Colonic mucosa (tissue), 4 donors: ENCODE measurements around the gene TAOK2. TPM values are rescaled to one million over a fixed set of nuclear protein-coding genes. Genes with fewer than 3 reads are reported as not detected.

Experiments used
- DNase-seq: peaks from one replicate; pipeline ENCODE4 v3.0.0-alpha.2; 2020
- H3K27ac ChIP-seq: fragments of 200-600 bp; one replicate; pipeline ENCODE4 v1.8.0; 2021
- H3K27me3 ChIP-seq: fragments of 200-600 bp; one replicate; pipeline ENCODE4 v1.8.0; 2021
- H3K36me3 ChIP-seq: fragments of 200-600 bp; one replicate; pipeline ENCODE4 v1.8.0; 2021
- H3K4me1 ChIP-seq: fragments of 200-600 bp; one replicate; pipeline ENCODE4 v1.8.0; 2021; ENCODE audit warnings: mild to moderate bottlenecking
- H3K4me3 ChIP-seq: fragments of 200-600 bp; one replicate; pipeline ENCODE4 v1.8.0; 2021
- H3K9ac ChIP-seq, 2 donors: one replicate each; pipeline ENCODE4 v1.7.0; 2013; ENCODE audit warnings: control low read depth in 2 of 2, low read depth in 2 of 2, low read length in 2 of 2
- H3K9me3 ChIP-seq: fragments of 200-600 bp; one replicate; pipeline ENCODE4 v1.8.0; 2021
- intact Hi-C: fragments of 100-400 bp; cut with DNase I; formaldehyde crosslinking; loops from one replicate; pipeline ENCODE4 v1.14.1; 2022
- total RNA-seq, 2 donors: library from RNA; stranded (reverse); fragmentation: NEBNext Ultra II Directional in 1 of 2; extraction: Animal tissue kit (Norgen Biotek cat#: 25700) in 1 of 2; gene quantifications; one replicate each; pipeline ENCODE4 v1.2.1, GENCODE V29; 2021
- TF ChIP-seq, protein P1 (sequence below): fragments of 200-600 bp; IDR thresholded peaks from one replicate; pipeline ENCODE4 v1.8.0; 2022; ENCODE audit warnings: antibody characterized with exemption, mild to moderate bottlenecking
- donor health status: healthy.
- donor health status: DM: no; HTN: no; CAD: no.
- donor health status: DM: no; HTN: no; CAD: no.

The TAOK2 gene
- total RNA-seq, 2 donors from 2014 or later = 37.4 to 62.3 TPM

DNA sequence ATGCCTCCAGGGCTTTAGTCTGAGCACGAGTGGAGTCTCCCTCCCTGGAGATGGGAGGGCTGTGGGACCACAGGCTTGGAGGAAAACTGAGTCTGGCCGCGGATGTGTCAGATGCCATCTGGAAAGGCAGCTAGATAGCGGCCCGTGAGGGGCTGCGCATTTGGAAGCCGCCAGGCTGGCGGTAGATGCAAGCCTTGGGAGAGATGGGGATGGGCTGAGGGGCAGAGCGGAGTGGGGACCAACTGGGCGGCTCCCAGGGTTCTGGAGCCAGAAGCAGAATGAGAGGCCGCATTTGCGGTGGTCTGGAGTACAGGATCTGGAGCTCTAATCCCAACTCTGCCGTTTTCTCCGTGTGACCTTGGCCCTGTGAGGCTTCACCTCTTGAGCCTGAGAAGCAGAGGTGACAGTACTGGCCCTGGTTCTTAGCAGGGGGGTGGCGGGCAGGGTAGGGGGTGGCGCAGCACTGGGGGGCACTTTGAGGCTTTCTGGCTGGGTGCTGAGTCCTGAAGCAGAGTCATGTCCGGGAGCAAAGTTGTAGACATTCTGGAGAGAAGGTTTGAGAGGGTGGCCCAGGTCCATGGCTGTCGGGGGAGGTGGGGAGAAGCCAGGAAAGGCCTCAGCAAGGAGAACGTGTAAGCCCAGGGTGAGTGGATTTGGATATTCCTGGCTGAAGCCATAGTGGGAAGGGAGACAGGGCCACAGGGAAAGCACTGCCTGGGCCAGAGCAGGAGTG is 29.1 kb downstream of the TAOK2 start:
- intact Hi-C loops = no loop called here

DNA sequence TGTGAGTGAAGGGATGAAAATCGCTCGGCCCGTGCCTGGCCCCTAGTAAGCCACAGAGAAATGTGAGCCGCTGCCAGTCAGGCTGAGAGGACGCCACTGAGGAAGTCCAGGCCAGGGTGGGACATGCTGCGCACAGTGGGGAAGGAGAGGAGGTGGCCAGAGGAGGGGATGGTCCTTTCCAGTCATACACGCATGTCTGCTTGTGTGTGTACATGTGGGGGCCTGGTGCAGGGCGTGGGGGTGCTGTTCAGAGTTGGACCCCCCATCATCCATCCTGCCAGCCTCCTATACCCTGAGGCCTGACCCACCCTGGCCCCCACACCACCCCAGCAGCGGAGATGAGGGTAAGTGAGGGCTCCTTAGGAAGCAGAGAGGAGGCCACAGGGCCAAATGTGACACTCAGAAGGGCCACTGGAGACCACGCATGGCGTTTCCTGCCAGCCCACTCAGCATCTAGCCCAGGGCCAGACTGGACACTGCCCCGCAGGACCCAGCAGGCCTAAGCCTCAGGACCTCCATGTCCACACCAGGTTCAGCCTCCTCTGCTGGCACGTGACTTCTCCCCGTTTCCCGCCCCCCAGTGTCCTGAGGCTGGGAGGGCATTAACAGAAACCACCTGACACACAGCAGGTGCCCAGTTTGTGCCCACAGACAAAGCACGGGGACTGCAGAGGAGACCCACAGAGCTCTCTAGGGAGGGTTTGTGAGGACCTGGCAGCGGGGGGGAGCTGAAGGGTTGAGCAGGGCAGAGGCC is 30.2 kb downstream of the TAOK2 start:
- Histone ChIP-seq H3K9me3 (no peaks in the 10 kb centered on the region), H3K36me3 (no peaks in the 10 kb centered on the region), H3K4me3 (no peak overlapping the region), H3K9ac (no peak overlapping the region), H3K4me1 (no peaks in the 10 kb centered on the region), H3K27me3 (no peaks in the 10 kb centered on the region), H3K27ac (no peak overlapping the region)
- DNase-seq = no peak
- TF ChIP-seq, protein P1, sequence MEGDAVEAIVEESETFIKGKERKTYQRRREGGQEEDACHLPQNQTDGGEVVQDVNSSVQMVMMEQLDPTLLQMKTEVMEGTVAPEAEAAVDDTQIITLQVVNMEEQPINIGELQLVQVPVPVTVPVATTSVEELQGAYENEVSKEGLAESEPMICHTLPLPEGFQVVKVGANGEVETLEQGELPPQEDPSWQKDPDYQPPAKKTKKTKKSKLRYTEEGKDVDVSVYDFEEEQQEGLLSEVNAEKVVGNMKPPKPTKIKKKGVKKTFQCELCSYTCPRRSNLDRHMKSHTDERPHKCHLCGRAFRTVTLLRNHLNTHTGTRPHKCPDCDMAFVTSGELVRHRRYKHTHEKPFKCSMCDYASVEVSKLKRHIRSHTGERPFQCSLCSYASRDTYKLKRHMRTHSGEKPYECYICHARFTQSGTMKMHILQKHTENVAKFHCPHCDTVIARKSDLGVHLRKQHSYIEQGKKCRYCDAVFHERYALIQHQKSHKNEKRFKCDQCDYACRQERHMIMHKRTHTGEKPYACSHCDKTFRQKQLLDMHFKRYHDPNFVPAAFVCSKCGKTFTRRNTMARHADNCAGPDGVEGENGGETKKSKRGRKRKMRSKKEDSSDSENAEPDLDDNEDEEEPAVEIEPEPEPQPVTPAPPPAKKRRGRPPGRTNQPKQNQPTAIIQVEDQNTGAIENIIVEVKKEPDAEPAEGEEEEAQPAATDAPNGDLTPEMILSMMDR = no peak
- intact Hi-C loops = no loop called here

More for the DNA sequence above, 29.1 kb downstream of the TAOK2 start:
- H3K27me3 ChIP-seq = no peaks in the 10 kb centered on the region
- H3K4me3 ChIP-seq = no peak overlapping the region
- no peaks in the 10 kb centered on the region for H3K9me3 ChIP-seq
- H3K9ac ChIP-seq = peak overlapping the region in 1 of 2 donors; percentile 12
- H3K36me3 ChIP-seq = no peaks in the 10 kb centered on the region
- TF ChIP-seq, protein P1 = no peak
- no peaks in the 10 kb centered on the region for H3K4me1 ChIP-seq
- DNase-seq = no peak
- H3K27ac ChIP-seq = no peak overlapping the region

DNA sequence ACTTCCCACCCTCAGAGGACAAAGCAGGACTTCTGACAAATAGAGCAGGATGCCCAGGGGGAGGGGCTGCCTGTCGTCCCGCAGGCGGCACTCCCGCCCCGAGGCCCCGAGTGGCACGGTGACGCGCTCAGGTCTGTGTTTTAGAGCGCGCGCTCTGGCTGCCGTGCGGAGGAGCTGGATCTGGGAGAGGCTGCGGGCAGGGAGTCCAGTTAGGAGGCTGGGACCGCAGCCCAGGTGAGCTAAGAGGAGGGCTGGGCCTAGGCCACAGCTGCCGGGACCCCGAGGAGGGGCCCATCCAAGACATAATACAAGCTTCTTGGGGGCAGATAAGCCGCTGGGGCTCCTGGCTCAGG is 30.7 kb downstream of the TAOK2 start:
- no peak overlapping the region for H3K4me3 ChIP-seq
- no peak overlapping the region for H3K27ac ChIP-seq
- no peak overlapping the region for H3K9ac ChIP-seq
- no peaks in the 10 kb centered on the region for H3K4me1 ChIP-seq
- H3K36me3 ChIP-seq = no peaks in the 10 kb centered on the region
- no peaks in the 10 kb centered on the region for H3K27me3 ChIP-seq
- TF ChIP-seq, protein P1 = no peak
- H3K9me3 ChIP-seq = no peaks in the 10 kb centered on the region
- no peak for DNase-seq
- intact Hi-C loops = no loop called here

DNA sequence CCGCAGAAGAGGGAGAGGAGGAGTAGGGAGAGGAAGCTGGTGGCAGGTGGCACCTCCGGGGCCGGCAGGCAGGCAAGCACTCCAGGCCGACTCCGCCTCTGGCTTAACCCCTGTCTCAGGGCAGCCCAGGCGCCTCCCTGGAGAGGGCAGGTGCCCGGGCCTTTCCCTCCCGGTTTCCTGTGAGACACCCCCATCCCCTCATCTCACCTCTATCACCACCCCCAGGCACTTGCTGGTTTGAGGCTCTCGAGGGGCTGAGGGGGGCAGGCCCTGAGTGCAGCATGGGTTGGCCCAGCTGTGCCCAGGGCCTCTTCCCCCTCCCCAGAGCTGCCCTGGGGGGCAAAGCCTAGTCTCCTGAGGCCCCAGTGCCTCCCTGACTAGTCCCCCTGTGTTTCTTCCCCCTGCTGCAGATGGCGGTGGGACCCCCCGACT is 31.2 kb downstream of the TAOK2 start:
- DNase-seq = no peak
- Histone ChIP-seq H3K27me3 (no peaks in the 10 kb centered on the region), H3K36me3 (no peaks in the 10 kb centered on the region), H3K9ac (peak overlapping the region in 1 of 2 donors; percentile 50), H3K27ac (no peak overlapping the region), H3K9me3 (no peaks in the 10 kb centered on the region), H3K4me1 (no peaks in the 10 kb centered on the region), H3K4me3 (no peak overlapping the region)
- intact Hi-C loops = loop anchor here (5.0 kb wide), 1 partner anchor 143 kb away; the partner anchor contains the start of gene CDIPT
- TF ChIP-seq, protein P1 = no peak

DNA sequence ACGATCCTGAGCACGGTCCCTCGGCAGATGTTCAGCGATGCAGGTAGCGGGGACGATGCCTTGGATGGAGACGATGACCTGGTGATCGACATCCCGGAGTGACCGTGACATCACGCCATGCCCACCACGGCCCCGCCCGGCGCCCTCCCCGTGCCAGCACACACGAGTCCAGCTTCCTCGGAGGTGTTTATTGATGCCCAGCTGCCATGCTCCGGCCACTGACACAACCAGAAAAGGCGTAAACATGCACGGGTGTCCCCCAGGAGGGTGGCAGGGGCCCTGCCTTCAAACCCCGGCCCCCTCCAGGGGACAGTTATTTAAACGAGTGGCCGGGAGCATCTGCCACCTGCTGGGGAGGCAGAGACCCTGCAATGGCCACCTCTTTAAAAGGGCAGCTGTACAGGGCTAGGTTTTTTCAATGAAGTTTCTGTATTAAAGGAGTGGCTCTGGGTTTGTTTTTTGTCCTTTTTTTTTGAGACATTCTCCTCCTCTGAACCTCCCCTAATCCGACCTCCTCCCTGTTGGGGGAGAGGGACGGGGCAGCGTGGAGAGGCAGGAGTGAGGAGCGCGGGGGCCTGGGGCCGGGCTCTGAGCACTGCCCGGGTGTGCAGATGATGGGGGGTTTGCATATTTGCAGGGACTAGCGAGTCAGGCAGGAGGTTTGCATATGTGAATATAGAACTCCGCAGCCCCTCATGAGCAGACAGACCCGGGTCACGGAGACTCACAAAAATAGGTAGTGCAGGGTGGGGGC is 31.9 kb downstream of the TAOK2 start:
- Histone ChIP-seq H3K4me3 (no peak overlapping the region), H3K9me3 (no peaks in the 10 kb centered on the region), H3K27me3 (peaks cover 6% of the 10 kb centered on the region), H3K4me1 (peaks cover 4% of the 10 kb centered on the region), H3K36me3 (no peaks in the 10 kb centered on the region), H3K9ac (no peak overlapping the region), H3K27ac (no peak overlapping the region)
- intact Hi-C loops = loop anchor here (5.0 kb wide), 1 partner anchor 143 kb away; the partner anchor contains the start of gene CDIPT
- DNase-seq = no peak
- TF ChIP-seq, protein P1 = peak; percentile 81
